Testis (tissue), 2 donors: ENCODE results near the gene CFAP77.

Source experiments
- POLR2A ChIP-seq: fragments of 450-650 bp; IDR thresholded peaks from one replicate; pipeline ENCODE4 v1.6.1; 2017; ENCODE audit warnings: antibody characterized with exemption, mild to moderate bottlenecking, moderate library complexity
- TF ChIP-seq, protein P1 (sequence below), 3 experiments: fragments of 450-650 bp in 2 of 3; fragments of 200-600 bp in 1 of 3; sonication (generic) in 1 of 3; IDR thresholded peaks; one replicate each; pipeline ENCODE4 v1.5.1; 2016 to 2019; ENCODE audit warnings: antibody characterized with exemption in 3 of 3, mild to moderate bottlenecking in 2 of 3, moderate library complexity in 1 of 3

GRCh38 chr9:132410642-132411041 lies 631 bp downstream of the CFAP77 start:
- TF ChIP-seq, protein P1, sequence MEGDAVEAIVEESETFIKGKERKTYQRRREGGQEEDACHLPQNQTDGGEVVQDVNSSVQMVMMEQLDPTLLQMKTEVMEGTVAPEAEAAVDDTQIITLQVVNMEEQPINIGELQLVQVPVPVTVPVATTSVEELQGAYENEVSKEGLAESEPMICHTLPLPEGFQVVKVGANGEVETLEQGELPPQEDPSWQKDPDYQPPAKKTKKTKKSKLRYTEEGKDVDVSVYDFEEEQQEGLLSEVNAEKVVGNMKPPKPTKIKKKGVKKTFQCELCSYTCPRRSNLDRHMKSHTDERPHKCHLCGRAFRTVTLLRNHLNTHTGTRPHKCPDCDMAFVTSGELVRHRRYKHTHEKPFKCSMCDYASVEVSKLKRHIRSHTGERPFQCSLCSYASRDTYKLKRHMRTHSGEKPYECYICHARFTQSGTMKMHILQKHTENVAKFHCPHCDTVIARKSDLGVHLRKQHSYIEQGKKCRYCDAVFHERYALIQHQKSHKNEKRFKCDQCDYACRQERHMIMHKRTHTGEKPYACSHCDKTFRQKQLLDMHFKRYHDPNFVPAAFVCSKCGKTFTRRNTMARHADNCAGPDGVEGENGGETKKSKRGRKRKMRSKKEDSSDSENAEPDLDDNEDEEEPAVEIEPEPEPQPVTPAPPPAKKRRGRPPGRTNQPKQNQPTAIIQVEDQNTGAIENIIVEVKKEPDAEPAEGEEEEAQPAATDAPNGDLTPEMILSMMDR (IDR thresholded peaks at IDR 0.05), result no peak
- no peak for TF ChIP-seq POLR2A
